GM18505 (cell line): ENCODE results near the gene MYH16.
"Not testable (repeated sequence)": the region's sequence is repeated elsewhere in the genome, so short reads cannot be mapped to it uniquely, and the experiment has no call there.

Experiments
- ATAC-seq: cut with Tn5 transposase; IDR thresholded peaks from one replicate; pipeline ENCODE4 v1.9.1; 2021; ENCODE audit not compliant: unreplicated experiment
- POLR2A ChIP-seq: IDR thresholded peaks from 4 replicates; pipeline ENCODE4 v1.6.1; 2011; ENCODE audit warnings: borderline replicate concordance; ENCODE audit not compliant: insufficient read depth, insufficient read length; ENCODE audit errors: extremely low read depth

Gene MYH16

DNA sequence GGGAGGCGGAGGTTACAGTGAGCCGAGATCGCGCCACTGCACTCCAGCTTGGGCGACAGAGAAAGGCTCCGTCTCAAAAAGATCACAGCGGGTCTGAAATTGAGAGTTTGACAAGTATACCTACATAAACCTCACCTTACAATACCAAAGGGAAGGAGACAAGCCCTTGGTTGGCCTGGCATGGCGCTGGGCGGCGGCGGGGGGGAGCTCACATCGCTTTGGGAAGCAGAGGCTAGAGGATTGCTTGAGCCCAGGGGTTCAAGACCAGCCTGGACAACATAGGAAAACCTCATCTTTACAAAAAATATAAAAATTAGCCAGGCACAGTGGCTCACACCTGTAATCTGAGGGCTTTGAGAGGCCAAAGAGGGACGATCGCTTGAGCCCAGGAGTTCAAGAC is 51.9 kb downstream of the MYH16 start:
- ATAC-seq: no peak
- no peak for TF ChIP-seq POLR2A

DNA sequence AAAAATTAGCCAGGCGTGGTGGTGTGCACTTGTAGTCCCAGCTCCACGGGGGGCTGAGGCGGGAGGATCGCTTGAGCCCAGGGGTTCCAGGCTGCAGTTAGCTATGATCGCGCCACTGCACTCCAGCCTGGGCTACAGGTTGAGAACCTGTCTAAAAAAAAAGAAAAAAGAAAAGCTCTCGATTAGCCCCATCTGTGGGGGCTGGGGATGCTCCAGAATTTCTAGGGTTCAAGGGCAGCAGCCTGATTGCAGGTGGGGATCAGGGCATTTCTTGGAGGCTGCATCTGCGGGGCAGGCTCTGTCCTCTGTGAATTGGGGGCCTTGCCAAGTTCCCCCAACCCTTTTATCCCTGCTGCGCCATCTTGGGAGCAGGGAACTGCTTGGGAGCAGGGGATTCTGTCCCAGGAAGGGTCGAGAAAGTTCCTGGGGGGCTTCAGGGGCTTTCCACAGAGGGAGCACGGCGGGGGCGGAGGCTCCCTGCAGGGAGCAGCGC is 52.4 kb downstream of the MYH16 start:
- ATAC-seq: no peak
- no peak for TF ChIP-seq POLR2A

DNA sequence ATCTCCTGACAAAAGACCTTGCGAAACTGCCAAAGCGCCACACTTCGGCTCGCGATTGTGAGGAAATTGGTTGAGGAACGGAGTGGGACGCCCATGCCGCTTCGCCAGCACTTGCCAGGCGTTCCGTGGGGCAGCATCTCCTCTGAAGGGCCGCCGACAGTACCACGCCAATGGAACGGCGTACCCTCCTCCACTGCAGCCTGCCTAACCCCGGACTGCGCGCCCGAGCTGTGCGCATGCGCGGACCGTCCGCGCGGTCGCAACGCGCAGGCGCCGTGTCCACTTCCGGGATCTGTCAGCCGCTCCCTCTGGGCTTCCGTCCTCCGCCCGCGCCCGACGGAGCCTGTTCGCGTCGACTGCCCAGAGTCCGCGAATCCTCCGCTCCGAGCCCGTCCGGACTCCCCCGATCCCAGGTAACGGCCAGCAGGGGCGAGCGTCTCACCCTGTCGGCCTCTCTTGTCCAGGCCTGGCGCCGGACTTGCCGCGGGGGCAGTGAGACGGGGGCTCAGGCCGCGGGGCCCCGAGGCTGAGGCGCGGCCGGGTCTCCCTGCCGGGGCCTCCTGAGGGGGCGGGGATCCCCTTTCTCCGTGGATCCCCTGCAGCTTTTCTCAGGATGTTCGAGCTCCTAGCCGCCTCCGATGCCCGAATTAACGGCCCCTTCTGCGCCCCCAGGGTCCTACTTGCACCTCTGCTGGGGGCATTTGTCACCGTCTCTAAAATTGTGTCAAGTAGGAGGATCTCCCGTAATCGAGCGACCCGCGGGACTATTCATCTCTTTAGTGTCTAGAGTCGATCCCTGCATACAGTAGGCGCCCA is 53.2 kb downstream of the MYH16 start, which contains the start of gene ARPC1A:
ARPC1A (plus strand) TSS at position 307 of the 816 bp plus-strand sequence. CDS start 7,456 bp downstream, outside the sequence.
- TF ChIP-seq POLR2A: peak; percentile 97
- ATAC-seq: peak; percentile 92

DNA sequence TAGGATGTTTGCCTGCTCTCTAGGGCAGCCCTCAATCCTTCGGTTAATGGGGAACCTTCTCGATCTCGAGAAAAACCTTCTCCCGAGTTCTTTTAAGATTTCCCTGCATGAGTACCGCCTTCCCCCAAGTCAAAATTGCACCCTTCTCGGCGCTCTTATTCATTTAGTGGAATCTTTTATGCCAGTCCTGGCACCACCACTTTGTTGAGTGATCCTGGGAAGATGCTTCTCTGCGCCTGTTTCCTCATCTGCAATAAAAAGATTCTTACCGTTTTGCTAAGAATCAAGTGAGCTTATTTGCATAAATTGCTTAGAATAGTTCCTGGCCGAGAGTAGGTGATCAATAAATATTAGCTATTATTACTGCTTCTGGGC is 53.8 kb downstream of the MYH16 start:
- TF ChIP-seq POLR2A: no peak
- ATAC-seq: no peak

DNA sequence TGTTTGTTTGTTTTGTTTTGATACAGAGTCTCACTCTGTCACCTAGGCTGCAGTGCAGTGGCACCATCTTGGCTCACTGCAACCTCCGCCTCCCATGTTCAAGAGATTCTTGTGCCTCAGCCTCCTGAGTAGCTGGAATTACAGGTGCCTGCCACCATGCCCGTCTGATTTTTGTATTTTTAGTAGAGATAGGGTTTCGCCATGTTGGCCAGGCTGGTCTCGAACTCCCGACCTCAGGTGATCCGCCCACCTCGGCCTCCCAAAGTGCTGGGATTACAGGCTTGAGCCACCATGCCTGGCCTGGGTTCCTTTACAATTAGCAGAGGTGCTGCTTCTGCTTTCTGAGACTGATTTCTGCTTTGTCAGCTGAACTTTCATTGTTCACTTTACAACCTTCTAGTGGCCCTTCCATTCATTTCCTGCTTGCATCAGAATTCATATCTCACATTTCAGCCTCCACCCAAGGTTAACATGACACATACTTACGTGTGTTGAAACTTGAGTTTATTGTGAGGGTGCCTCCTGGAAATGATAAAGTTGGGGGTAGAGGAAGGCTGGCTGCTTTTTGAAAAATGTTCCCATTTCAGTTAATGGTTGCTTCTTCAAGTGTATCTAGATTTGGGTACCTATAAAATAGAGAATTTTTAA is 57.8 kb downstream of the MYH16 start:
- not testable (repeated sequence) for ATAC-seq

DNA sequence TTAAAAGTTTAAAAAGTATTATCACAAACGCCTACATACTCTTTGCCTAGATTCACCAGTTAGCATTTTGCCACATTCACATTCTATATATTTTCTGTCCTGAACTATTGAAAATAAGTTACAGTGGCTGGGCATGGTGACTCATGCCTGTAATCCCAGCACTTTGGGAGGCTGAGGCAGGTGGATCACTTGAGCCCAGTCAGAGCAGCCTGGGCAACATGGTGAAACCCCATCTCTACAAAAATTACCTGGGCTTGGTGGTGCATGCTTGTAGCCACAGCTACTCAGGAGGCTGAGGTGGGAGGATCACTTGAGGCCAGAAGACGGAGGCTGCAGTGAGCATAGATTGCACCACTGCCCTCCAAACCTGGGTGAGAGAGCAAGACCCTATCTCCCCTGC is 58.4 kb downstream of the MYH16 start:
- no peak for ATAC-seq
- no peak for TF ChIP-seq POLR2A

DNA sequence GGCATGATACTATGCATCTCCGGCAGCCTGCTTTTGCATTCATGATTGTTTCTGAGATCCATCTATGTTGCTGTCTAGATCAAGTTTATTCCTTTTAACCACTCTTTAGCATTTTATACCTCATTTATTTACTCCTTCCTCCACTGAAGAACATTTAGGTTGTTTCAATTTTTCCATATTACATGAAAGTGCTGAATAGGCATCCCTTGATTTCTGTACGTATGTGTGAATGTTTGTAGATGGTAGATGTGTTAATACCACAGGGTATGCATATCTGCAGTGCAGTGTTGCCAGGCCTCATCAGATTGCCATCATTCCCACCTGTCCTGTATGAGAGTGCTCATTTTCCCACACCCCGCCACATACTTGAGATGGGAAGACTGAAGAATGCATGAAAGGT is 67.0 kb downstream of the MYH16 start:
- ATAC-seq: no peak
- TF ChIP-seq POLR2A: no peak

DNA sequence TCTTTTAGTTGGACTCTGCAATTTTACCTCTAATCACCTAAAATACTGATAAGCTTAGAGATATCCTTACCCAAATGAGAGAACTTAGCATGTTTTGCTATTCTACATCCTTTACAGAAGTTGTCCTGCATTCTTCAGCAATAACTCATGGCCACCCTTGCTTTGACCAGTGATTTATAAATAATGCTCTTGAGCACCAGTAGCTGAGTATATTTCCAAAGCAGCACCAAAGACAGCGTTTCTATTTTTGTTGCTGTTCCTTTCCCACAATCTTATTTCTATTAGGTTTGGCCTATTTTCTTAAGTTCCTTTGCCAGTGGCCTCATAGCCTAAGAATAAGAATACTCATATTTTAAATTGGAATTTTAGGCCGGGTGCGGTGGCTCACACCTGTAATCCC is 68.0 kb downstream of the MYH16 start:
- ATAC-seq: no peak
- no peak for TF ChIP-seq POLR2A

DNA sequence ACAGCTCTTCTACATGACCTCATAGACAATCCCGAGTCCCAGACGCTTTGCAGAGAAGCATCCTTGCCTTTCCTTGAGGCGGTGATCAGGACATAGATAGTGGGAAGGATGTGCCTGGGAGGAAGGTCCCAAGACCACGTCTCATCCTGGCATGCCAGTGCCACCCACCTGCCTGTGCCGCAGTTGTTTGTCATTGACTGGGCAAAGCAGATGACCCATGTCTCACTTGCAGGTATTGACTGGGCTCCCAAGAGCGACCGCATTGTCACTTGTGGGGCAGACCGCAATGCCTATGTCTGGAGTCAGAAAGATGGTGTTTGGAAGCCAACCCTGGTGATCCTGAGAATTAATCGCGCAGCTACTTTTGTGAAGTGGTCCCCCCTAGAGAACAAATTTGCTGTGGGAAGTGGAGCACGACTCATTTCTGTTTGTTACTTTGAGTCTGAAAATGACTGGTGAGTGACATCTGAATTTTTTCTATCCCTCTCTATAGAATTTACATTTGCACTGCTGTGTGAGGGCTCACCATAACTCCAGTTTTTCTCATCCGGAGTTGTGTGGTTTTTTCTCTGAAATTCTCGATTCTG is 71.5 kb downstream of the MYH16 start:
- ATAC-seq: no peak
- no peak for TF ChIP-seq POLR2A

DNA sequence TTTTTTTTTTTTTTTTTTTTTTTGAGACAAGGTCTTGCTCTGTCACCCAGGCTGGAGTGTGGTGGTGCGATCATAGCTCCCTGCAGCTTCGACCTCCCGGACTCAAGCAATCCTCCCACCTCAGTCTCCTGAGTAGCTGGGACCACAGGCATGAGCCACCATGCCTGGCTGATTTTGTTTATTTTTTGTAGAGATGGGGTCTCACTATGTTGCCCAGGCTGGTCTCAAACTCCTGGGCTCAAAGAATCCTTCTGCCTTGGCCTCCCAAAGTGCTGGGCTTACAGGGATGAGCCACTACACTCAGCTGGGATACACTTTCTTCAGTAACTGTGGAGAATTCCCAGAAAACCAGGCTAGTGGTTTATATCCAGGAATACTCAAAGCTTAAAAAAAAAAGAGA is 78.0 kb downstream of the MYH16 start:
- not testable (repeated sequence) for ATAC-seq

DNA sequence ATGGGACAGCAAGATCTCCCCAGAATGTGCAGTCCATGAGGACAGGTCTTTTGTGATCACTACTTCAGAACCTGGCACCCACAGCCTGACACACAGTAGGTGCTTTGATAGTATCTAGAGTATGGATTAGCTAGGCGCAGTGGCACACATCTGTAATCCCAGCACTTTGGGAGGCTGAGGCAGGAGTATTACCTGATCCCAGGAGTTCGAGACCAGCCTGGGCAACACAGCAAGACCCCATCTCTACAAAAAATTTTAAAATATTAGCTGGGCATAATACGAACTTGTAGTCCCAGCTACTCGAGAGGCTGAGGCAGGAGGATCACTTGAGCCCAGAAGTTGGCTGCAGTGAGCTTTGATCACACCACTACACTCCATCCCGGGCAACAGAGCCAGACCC is 79.6 kb downstream of the MYH16 start:
- no peak for TF ChIP-seq POLR2A
- no peak for ATAC-seq

DNA sequence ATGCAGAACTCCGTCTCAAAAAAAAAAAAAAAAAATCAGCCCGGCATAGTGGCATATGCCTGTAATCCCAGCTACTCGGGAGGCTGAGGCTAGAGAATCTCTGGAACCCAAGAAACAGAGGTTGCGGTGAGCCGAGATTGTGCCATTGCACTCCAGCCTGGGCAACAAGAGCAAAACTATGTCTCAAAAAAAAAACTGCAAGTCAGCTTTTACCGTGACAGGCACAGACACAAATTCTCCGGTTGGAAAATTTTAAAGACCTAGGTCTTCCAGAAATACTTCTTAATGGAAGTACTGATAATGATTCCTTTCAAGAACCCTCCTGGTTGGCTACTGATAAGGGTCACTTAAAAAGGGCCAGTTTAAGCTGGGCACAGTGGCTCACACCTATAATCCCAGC is 82.5 kb downstream of the MYH16 start:
- ATAC-seq: no peak
- TF ChIP-seq POLR2A: no peak

DNA sequence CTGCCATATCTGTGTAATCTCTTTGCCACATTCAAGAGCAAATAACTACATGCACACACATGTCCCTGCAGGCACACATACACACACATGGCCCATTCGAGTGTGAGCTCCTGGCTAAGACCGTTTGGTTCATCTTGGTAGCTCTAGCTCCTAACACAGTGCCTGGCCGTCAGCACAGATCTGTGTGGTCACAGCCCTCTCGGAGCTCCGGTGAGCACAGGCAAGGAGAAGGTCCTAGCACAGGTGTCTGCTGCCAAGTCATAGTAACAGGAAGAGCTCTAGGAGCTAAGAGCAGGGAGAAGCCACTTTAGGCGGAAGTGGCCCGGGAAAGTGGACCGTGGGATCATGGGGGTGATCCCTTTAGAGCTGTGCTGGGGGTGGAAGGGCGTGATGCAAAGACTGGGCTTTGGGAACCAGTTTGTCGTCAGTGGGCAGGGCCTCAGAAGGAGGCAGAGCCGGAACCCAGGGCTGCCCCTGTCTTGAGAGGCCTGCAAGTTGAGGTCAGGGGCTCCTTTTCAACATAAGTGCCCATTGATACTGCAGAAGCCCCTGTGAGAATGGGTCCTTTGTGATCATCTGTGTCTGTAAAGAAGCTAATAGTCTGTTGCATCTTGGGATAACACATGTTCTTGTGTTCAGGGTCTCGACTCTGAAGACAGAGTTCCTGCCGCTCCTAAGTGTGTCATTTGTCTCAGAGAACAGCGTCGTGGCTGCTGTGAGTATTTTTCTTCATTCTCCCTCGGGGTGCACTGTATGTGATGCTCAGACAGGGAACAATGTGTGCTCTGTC is 85.3 kb downstream of the MYH16 start:
- no peak for TF ChIP-seq POLR2A
- ATAC-seq: no peak

DNA sequence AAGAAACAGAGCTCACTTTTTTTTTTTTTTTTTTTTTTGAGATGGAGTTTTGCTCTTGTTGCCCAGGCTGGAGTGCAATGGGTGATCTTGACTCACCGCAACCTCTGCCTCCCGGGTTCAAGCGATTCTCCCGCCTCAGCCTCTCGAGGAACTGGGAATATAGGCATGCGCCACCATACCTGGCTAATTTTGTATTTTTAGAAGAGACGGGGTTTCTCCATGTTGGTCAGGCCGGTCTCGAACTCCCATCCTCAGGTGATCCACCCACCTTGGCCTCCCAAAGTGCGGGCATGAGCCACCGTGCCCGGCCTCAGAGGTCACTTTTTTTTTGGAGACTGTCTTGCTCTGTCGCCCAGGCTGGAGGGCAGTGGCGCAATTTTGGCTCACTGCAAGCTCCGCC is 85.9 kb downstream of the MYH16 start:
- ATAC-seq: not testable (repeated sequence)
